Measurements from ENCODE around the gene BYSL. TPM values are rescaled to one million over a fixed set of nuclear protein-coding genes. Genes with fewer than 3 reads are reported as not detected.

The BYSL gene
- total and polyA plus RNA-seq, 10 of the 15 experiments (the other 5 are each of a cell fraction or from before 2014, with no cell fraction given), result 12.6 to 51.1 (median 33.0) TPM

DNA sequence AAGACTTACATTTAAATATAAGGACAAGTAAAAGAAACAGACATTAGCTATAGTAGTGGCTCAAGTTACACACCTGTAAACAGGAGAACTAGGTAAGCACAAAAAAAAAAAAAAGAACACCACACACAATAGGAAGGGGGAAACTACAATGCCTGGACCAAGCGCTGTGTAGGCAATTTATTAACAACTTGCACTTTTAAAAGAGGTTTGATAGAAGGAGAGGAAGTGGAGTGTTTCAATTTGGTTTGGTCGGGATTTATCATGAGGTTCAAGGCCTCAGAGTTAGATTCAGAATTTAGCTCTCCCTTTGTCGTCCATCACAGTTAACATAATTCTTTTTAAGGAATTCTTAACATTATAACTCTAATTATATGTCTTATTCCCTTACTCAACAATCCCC, 25.0 kb upstream of the BYSL start:
- intact Hi-C loops (cut with micrococcal nuclease; ENCODE audit: unreplicated experiment), result loop anchor here (1.0 to 5.0 kb wide), 2 partner anchors 40 to 109 kb away; partner anchors contain the start of gene TOMM6
- Histone ChIP-seq H3K27me3 (replicated peaks in 1 of 2; ENCODE audit: control insufficient read depth in 2 of 2, insufficient read depth in 2 of 2, low read length in 1 of 2) (no peaks in the 10 kb centered on the region), H3K79me2 (ENCODE audit: control insufficient read depth, insufficient read depth, low read length) (peaks cover 2% of the 10 kb centered on the region; the same call in 1 of the 2 replicates), H3K4me2 (ENCODE audit: control insufficient read depth, insufficient read depth) (peak overlapping the region; percentile 73), H3K9ac (ENCODE audit: control insufficient read depth, insufficient read depth, low read length) (peak overlapping the region; percentile 80), H3K4me3 (peak overlapping the region; percentile 77), H3K4me1 (ENCODE audit: control insufficient read depth, insufficient read depth, low read length) (peaks cover 6% of the 10 kb centered on the region; the same call in 1 of the 2 replicates), H3K9me3 (replicated peaks; ENCODE audit: control insufficient read depth, insufficient read depth, low read length) (no peaks in the 10 kb centered on the region), H3K36me3 (ENCODE audit: control insufficient read depth in 2 of 2, insufficient read depth in 2 of 2, low read length in 1 of 2) (no peaks in the 10 kb centered on the region), H3K27ac (ENCODE audit: control insufficient read depth, insufficient read depth) (peak overlapping the region; percentile 90), H2AFZ (ENCODE audit: control insufficient read depth, low read depth, low read length) (peak overlapping the region; percentile 80), H4K20me1 (ENCODE audit: control insufficient read depth, insufficient read depth) (no peaks in the 10 kb centered on the region)
- TSS peak; percentile 98 for BruUV-seq (replicated peaks)
- peak; percentile 54; the same call in 1 of the 2 replicates for TF ChIP-seq SPI1 (IDR thresholded peaks at IDR 0.05; ENCODE audit: borderline replicate concordance, insufficient read depth, low read depth, low read length)
- TF ChIP-seq, protein P1, sequence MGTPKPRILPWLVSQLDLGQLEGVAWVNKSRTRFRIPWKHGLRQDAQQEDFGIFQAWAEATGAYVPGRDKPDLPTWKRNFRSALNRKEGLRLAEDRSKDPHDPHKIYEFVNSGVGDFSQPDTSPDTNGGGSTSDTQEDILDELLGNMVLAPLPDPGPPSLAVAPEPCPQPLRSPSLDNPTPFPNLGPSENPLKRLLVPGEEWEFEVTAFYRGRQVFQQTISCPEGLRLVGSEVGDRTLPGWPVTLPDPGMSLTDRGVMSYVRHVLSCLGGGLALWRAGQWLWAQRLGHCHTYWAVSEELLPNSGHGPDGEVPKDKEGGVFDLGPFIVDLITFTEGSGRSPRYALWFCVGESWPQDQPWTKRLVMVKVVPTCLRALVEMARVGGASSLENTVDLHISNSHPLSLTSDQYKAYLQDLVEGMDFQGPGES (IDR thresholded peaks at IDR 0.05), result no peak
- ChIA-PET CTCF (interaction anchor here (0.6 to 4.9 kb wide), 14 partner anchors 9 to 154 kb away, joined by 3 to 31 read pairs (median 4); partner anchors contain the start of genes BYSL, MED20 and TAF8), RAD21 (ENCODE audit: unreplicated experiment) (interaction anchor here (0.9 to 2.2 kb wide), 5 partner anchors 25 to 155 kb away, joined by 3 to 10 read pairs (median 5); partner anchors contain the start of genes BYSL, MED20 and TOMM6), SMC1A (ENCODE audit: uncharacterized antibody, unreplicated experiment) (interaction anchor here (0.7 to 2.2 kb wide), 13 partner anchors 10 to 208 kb away, joined by 3 to 15 read pairs (median 4); partner anchors contain the start of genes BYSL and MED20), POLR2A (interaction anchor here (0.7 to 1.8 kb wide), 12 partner anchors 14 to 319 kb away, joined by 3 to 8 read pairs (median 4); partner anchors contain the start of genes BYSL, MED20 and TAF8)
- no peak for DNase-seq (ENCODE audit: low read depth, low spot score)
- no peak for FAIRE-seq
- in situ Hi-C loops (cut with MboI), result no loop called here
- ATAC-seq, result no peak
- 47% methylated on average over 3 of the region's 3 CpGs for WGBS (ENCODE audit: insufficient coverage, insufficient replicate concordance, low lambda C conversion rate, missing lambda C conversion rate)

DNA sequence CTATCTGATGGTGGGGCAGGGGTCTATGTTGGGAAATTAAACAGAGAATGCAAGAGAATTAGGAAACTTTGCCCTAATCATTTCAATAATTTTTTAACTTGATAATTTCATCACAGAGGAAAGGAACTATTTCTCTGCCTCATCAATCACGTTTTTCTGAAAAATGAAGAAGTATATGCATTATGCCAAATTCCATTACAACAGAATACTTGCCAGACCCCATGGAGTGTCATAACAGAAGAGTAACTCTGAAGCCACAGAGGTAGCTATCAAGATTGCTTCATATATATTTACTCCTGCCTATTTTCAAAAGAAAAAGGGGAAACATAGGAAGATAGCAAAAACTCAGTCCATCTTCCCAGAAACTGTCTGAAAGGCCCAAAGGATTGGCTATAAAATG, 20.4 kb upstream of the BYSL start:
- Histone ChIP-seq H3K27me3 (replicated peaks in 1 of 2; ENCODE audit: control insufficient read depth in 2 of 2, insufficient read depth in 2 of 2, low read length in 1 of 2) (no peaks in the 10 kb centered on the region), H3K9me3 (replicated peaks; ENCODE audit: control insufficient read depth, insufficient read depth, low read length) (no peaks in the 10 kb centered on the region), H3K4me1 (ENCODE audit: control insufficient read depth, insufficient read depth, low read length) (no peaks in the 10 kb centered on the region), H3K4me2 (ENCODE audit: control insufficient read depth, insufficient read depth) (no peak overlapping the region), H3K79me2 (ENCODE audit: control insufficient read depth, insufficient read depth, low read length) (no peaks in the 10 kb centered on the region), H2AFZ (ENCODE audit: control insufficient read depth, low read depth, low read length) (no peak overlapping the region), H3K4me3 (no peak overlapping the region), H3K27ac (ENCODE audit: control insufficient read depth, insufficient read depth) (no peak overlapping the region), H4K20me1 (ENCODE audit: control insufficient read depth, insufficient read depth) (no peaks in the 10 kb centered on the region), H3K36me3 (ENCODE audit: control insufficient read depth in 2 of 2, insufficient read depth in 2 of 2, low read length in 1 of 2) (no peaks in the 10 kb centered on the region), H3K9ac (ENCODE audit: control insufficient read depth, insufficient read depth, low read length) (no peak overlapping the region)
- WGBS (ENCODE audit: insufficient coverage, insufficient replicate concordance, low lambda C conversion rate, missing lambda C conversion rate), result 45% methylated on average over 1 of the region's 1 CpG
- in situ Hi-C loops (cut with MboI), result no loop called here
- no peak for FAIRE-seq
- SMC1A ChIA-PET (ENCODE audit: uncharacterized antibody, unreplicated experiment), result interaction anchor here (0.9 kb wide), 2 partner anchors 36 to 142 kb away, joined by 3 to 4 read pairs; no protein-coding TSS in a partner anchor
- DNase-seq (ENCODE audit: low read depth, low spot score), result no peak
- RAD21 ChIA-PET (ENCODE audit: unreplicated experiment), result interaction anchor here (4.7 kb wide), 1 partner anchor 143 kb away, joined by 29 read pairs; no protein-coding TSS in a partner anchor
- no peak for ATAC-seq
- POLR2A ChIA-PET, result no interaction called here
- CTCF ChIA-PET, result interaction anchor here (0.9 to 7.3 kb wide), 2 partner anchors 54 to 143 kb away, joined by 5 to 51 read pairs; no protein-coding TSS in a partner anchor
- intact Hi-C loops (cut with micrococcal nuclease; ENCODE audit: unreplicated experiment), result no loop called here
- BruUV-seq (replicated peaks), result no TSS peak
- TF ChIP-seq TCF12 (IDR thresholded peaks at IDR 0.05; ENCODE audit: low read depth, low read length) (no peak), CHD4 (IDR thresholded peaks at IDR 0.05) (no peak), NBN (IDR thresholded peaks at IDR 0.05) (no peak), EED (IDR thresholded peaks at IDR 0.05; ENCODE audit: low read depth) (no peak), MTA2 (IDR thresholded peaks at IDR 0.05; ENCODE audit: low read depth) (no peak), NR2C1 (IDR thresholded peaks at IDR 0.05) (no peak), SMAD5 (IDR thresholded peaks at IDR 0.05; ENCODE audit: low read depth) (no peak)
- TF ChIP-seq, protein P2, sequence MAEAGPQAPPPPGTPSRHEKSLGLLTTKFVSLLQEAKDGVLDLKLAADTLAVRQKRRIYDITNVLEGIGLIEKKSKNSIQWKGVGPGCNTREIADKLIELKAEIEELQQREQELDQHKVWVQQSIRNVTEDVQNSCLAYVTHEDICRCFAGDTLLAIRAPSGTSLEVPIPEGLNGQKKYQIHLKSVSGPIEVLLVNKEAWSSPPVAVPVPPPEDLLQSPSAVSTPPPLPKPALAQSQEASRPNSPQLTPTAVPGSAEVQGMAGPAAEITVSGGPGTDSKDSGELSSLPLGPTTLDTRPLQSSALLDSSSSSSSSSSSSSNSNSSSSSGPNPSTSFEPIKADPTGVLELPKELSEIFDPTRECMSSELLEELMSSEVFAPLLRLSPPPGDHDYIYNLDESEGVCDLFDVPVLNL (IDR thresholded peaks at IDR 0.05; ENCODE audit: low read depth, low read length), result no peak
- TF ChIP-seq, protein P3, sequence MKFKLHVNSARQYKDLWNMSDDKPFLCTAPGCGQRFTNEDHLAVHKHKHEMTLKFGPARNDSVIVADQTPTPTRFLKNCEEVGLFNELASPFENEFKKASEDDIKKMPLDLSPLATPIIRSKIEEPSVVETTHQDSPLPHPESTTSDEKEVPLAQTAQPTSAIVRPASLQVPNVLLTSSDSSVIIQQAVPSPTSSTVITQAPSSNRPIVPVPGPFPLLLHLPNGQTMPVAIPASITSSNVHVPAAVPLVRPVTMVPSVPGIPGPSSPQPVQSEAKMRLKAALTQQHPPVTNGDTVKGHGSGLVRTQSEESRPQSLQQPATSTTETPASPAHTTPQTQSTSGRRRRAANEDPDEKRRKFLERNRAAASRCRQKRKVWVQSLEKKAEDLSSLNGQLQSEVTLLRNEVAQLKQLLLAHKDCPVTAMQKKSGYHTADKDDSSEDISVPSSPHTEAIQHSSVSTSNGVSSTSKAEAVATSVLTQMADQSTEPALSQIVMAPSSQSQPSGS (IDR thresholded peaks at IDR 0.05; ENCODE audit: low read length), result no peak

All from GM12878 (cell line).